ENCODE data around the gene PCIF1. TPM values are rescaled to one million over a fixed set of nuclear protein-coding genes. Genes with fewer than 3 reads are reported as not detected.

Gene PCIF1
- total and polyA plus RNA-seq, 9 of the 15 experiments (the other 6 are each of a cell fraction or from before 2014, with no cell fraction given) = 5.8 to 29.4 (median 11.3) TPM

DNA sequence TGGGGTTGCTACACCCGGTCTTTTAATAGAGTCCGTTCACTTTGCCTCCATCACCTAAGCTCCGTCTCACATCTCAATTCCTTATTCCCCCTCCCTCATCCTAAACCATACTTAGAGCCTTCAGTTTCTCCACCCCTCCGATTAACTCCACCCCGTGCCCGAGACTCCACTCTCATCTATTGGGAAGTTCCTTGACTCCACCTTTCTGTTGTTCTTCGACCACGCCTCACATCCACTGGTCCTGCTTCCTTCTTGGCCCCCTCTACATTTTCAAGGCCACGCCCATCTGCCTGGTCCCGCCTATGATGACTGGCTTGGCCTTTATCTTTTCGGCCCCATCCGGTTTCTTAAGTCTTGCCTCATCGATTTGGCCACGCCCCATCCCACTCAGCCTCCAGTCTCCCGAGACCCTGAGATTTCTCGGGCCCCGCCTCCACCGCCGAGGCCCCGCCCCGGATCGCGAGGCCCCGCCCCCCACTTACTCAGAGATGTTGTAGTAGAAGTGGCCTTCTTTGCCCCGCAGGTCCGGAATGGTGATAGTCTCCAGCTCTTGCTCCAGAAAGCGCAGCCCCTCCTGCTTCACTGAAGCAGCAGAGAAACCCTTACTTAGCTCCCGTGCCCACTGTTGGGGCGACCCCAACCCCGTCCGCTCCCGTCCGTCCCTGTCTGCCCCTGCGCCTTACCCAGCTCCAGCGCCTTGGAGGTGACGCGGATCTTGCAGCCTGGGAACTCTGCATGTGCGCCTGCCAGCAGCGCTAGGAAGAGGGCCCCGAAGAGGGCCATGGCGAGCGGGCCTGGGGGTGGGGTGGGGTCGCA lies 23.6 kb upstream of the PCIF1 start (continued):
- TF ChIP-seq ZNF707 (CRISPR knock-in tag; conservative IDR thresholded peaks at IDR 0.05) (no peak), ZNF324 (CRISPR knock-in tag; IDR thresholded peaks at IDR 0.05) (no peak), RBM15 (IDR thresholded peaks at IDR 0.05; ENCODE audit: insufficient read depth, low read length) (no peak), SRSF7 (optimal IDR thresholded peaks at IDR 0.05; ENCODE audit: low read depth, low read length) (no peak), RBM34 (IDR thresholded peaks at IDR 0.05; ENCODE audit: borderline replicate concordance, insufficient read depth, low read length) (no peak), NR2C2 (CRISPR knock-in tag; IDR thresholded peaks at IDR 0.05) (no peak), NR2C2 (tag; IDR thresholded peaks at IDR 0.05) (no peak), ZSCAN32 (CRISPR knock-in tag; IDR thresholded peaks at IDR 0.05) (no peak), PHF21A (IDR thresholded peaks at IDR 0.05; ENCODE audit: borderline replicate concordance, low read depth) (no peak), NCOR1 (IDR thresholded peaks at IDR 0.05) (no peak), EGR1 (conservative IDR thresholded peaks at IDR 0.05) (no peak), TAF7 (tag; IDR thresholded peaks at IDR 0.05) (peak; percentile 75), STAT5A (IDR thresholded peaks at IDR 0.05; ENCODE audit: borderline replicate concordance, low read length) (no peak), CREB1 (IDR thresholded peaks at IDR 0.05) (no peak), CREB1 (CRISPR knock-in tag; IDR thresholded peaks at IDR 0.05) (no peak), HNRNPK (IDR thresholded peaks at IDR 0.05; ENCODE audit: low read depth, low read length, poor library complexity, severe bottlenecking) (no peak), HNRNPUL1 (IDR thresholded peaks at IDR 0.05; ENCODE audit: low read length) (no peak), ZNF23 (CRISPR knock-in tag; IDR thresholded peaks at IDR 0.05) (no peak), MAZ (CRISPR knock-in tag; conservative IDR thresholded peaks at IDR 0.05 in 1 of 2, IDR thresholded peaks at IDR 0.05 in 1 of 2) (peak in 1 of 2 experiments; percentile 42; a peak in 1 of 4 replicates), ZNF57 (CRISPR knock-in tag; IDR thresholded peaks at IDR 0.05) (no peak), NEUROD1 (IDR thresholded peaks at IDR 0.05; ENCODE audit: borderline replicate concordance, low read depth, low read length, partially characterized antibody) (peak; percentile 5), JUND (IDR thresholded peaks at IDR 0.05; ENCODE audit: borderline replicate concordance, low read depth, low read length) (peak; percentile 93), JUND (tag; IDR thresholded peaks at IDR 0.05; ENCODE audit: borderline replicate concordance, low read depth, low read length) (peak; percentile 62; the same call in 1 of the 3 replicates), RCOR1 (IDR thresholded peaks at IDR 0.05; ENCODE audit: borderline replicate concordance in 1 of 2, low read depth in 2 of 2, low read length in 2 of 2) (peak; percentile 42 to 81; a peak in 3 of 4 replicates)
- TF ChIP-seq, protein P1, sequence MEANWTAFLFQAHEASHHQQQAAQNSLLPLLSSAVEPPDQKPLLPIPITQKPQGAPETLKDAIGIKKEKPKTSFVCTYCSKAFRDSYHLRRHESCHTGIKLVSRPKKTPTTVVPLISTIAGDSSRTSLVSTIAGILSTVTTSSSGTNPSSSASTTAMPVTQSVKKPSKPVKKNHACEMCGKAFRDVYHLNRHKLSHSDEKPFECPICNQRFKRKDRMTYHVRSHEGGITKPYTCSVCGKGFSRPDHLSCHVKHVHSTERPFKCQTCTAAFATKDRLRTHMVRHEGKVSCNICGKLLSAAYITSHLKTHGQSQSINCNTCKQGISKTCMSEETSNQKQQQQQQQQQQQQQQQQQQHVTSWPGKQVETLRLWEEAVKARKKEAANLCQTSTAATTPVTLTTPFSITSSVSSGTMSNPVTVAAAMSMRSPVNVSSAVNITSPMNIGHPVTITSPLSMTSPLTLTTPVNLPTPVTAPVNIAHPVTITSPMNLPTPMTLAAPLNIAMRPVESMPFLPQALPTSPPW (CRISPR knock-in tag; IDR thresholded peaks at IDR 0.05) = peak; percentile 66
- TF ChIP-seq, protein P2, sequence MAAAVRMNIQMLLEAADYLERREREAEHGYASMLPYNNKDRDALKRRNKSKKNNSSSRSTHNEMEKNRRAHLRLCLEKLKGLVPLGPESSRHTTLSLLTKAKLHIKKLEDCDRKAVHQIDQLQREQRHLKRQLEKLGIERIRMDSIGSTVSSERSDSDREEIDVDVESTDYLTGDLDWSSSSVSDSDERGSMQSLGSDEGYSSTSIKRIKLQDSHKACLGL (CRISPR knock-in tag; IDR thresholded peaks at IDR 0.05; ENCODE audit: borderline replicate concordance, poor library complexity, severe bottlenecking) = no peak
- TF ChIP-seq, protein P3, sequence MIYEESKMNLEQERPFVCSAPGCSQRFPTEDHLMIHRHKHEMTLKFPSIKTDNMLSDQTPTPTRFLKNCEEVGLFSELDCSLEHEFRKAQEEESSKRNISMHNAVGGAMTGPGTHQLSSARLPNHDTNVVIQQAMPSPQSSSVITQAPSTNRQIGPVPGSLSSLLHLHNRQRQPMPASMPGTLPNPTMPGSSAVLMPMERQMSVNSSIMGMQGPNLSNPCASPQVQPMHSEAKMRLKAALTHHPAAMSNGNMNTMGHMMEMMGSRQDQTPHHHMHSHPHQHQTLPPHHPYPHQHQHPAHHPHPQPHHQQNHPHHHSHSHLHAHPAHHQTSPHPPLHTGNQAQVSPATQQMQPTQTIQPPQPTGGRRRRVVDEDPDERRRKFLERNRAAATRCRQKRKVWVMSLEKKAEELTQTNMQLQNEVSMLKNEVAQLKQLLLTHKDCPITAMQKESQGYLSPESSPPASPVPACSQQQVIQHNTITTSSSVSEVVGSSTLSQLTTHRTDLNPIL (CRISPR knock-in tag; IDR thresholded peaks at IDR 0.05) = no peak

Data from K562 (cell line).